ENCODE measurements around the gene SPATA31A7. TPM values are rescaled to one million over a fixed set of nuclear protein-coding genes. Genes with fewer than 3 reads are reported as not detected.
"Not testable (repeated sequence)": the region's sequence is repeated elsewhere in the genome, so short reads cannot be mapped to it uniquely, and the experiment has no call there.

The SPATA31A7 gene
- 0.11 TPM for polyA plus RNA-seq (2013, experiment 1 of 2)
- 0.30 TPM for polyA plus RNA-seq (2013, experiment 2 of 2)

DNA sequence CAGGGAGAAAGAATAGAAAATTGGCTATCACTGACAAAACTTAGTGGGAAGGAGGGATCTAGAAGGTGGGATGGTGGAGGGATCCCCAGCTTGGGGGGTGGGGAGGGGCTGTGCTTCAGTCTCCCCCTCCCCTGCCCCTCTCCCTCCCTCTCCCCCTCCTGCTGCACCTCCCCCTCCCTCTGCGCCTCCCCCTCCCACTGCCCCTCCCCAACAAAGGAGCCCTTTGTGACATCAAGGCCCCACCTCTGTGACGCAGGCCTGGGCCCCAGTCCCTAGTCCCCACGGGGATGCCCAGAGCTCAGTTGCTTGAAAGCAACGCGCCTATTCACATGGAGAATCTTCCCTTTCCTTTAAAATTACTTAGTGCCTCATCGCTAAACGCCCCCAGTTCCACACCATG, at the start of gene SPATA31A7:
Gene SPATA31A7, plus strand, starts transcription at position 301 of the 400 bp plus-strand sequence. Its CDS starts 29 bp downstream, at position 330.
- H3K4me3 ChIP-seq (ENCODE audit: low read length in 2 of 2); H3K18ac ChIP-seq (ENCODE audit: low read length); H3K36me3 ChIP-seq (replicated peaks in 1 of 2; ENCODE audit: control insufficient read depth in 2 of 2, insufficient read depth in 2 of 2, low read length in 2 of 2); H4K8ac ChIP-seq (ENCODE audit: low read depth, low read length); H2BK12ac ChIP-seq (ENCODE audit: low read length); H3K4ac ChIP-seq (ENCODE audit: low read length); H2AFZ ChIP-seq (ENCODE audit: low read length); H4K91ac ChIP-seq (ENCODE audit: low read depth, low read length, poor library complexity); H3K27ac ChIP-seq (replicated peaks; ENCODE audit: low read length); DNase-seq (ENCODE audit: low spot score); H3K4me2 ChIP-seq (ENCODE audit: insufficient read depth, low read length, poor library complexity, severe bottlenecking); H3K14ac ChIP-seq (ENCODE audit: low read length); H2AK5ac ChIP-seq (ENCODE audit: low read depth, low read length); H3K23ac ChIP-seq (ENCODE audit: low read depth, low read length, poor library complexity); H2BK5ac ChIP-seq (ENCODE audit: low read length); H3K4me1 ChIP-seq (ENCODE audit: control insufficient read depth in 2 of 2, insufficient read depth in 1 of 2, low read depth in 1 of 2, low read length in 2 of 2); H3K79me1 ChIP-seq (ENCODE audit: low read depth, low read length); H2BK15ac ChIP-seq (ENCODE audit: low read length); H3K27me3 ChIP-seq (ENCODE audit: control insufficient read depth in 3 of 3, insufficient read depth in 3 of 3, low read depth in 1 of 3, low read length in 3 of 3); H2BK120ac ChIP-seq (ENCODE audit: low read depth, low read length); H3K9ac ChIP-seq (ENCODE audit: low read depth, low read length, poor library complexity); H3K9me3 ChIP-seq (replicated peaks in 1 of 2; ENCODE audit: control insufficient read depth in 2 of 2, insufficient read depth in 1 of 2, low read depth in 1 of 2, low read length in 2 of 2): not testable (repeated sequence)
- no CpG with 5 or more reads among the region's 7 CpGs for WGBS, 2 donors (ENCODE audit: extremely low coverage in 2 of 2, insufficient read length in 2 of 2, insufficient replicate concordance in 1 of 2)

DNA sequence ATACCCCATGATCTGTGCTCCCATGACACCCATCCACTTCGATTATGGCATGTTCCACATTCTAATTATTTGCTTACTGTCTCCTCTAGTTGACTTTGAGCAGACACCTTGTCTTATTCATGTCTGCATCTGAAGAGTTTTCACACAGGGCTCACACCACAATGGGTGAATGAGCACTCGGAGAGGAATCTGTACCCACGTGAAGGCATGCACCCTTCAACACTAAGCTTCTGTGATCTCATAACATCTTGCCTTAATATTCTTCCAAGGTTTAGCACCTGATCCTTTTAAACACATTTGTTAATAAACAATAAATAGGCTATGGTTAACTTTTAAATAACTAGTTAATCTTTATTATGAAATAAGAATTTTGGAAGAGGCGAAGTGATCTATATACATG, 36.6 kb downstream of the SPATA31A7 start:
- H2BK120ac ChIP-seq (ENCODE audit: low read depth, low read length); H3K14ac ChIP-seq (ENCODE audit: low read length); H3K4me2 ChIP-seq (ENCODE audit: insufficient read depth, low read length, poor library complexity, severe bottlenecking); H3K18ac ChIP-seq (ENCODE audit: low read length); H3K27me3 ChIP-seq (ENCODE audit: control insufficient read depth in 3 of 3, insufficient read depth in 3 of 3, low read depth in 1 of 3, low read length in 3 of 3); H3K9me3 ChIP-seq (replicated peaks in 1 of 2; ENCODE audit: control insufficient read depth in 2 of 2, insufficient read depth in 1 of 2, low read depth in 1 of 2, low read length in 2 of 2); H2BK12ac ChIP-seq (ENCODE audit: low read length); H4K8ac ChIP-seq (ENCODE audit: low read depth, low read length); H3K27ac ChIP-seq (replicated peaks; ENCODE audit: low read length); H3K4ac ChIP-seq (ENCODE audit: low read length); H3K4me1 ChIP-seq (ENCODE audit: control insufficient read depth in 2 of 2, insufficient read depth in 1 of 2, low read depth in 1 of 2, low read length in 2 of 2); H2AK5ac ChIP-seq (ENCODE audit: low read depth, low read length); H2BK5ac ChIP-seq (ENCODE audit: low read length); H2BK15ac ChIP-seq (ENCODE audit: low read length); DNase-seq (ENCODE audit: low spot score); H3K9ac ChIP-seq (ENCODE audit: low read depth, low read length, poor library complexity); H4K91ac ChIP-seq (ENCODE audit: low read depth, low read length, poor library complexity); H3K79me1 ChIP-seq (ENCODE audit: low read depth, low read length); H3K36me3 ChIP-seq (replicated peaks in 1 of 2; ENCODE audit: control insufficient read depth in 2 of 2, insufficient read depth in 2 of 2, low read length in 2 of 2); H2AFZ ChIP-seq (ENCODE audit: low read length); H3K4me3 ChIP-seq (ENCODE audit: low read length in 2 of 2); H3K23ac ChIP-seq (ENCODE audit: low read depth, low read length, poor library complexity): not testable (repeated sequence)
- no CpG with 5 or more reads among the region's 4 CpGs for WGBS, 2 donors (ENCODE audit: extremely low coverage in 2 of 2, insufficient read length in 2 of 2, insufficient replicate concordance in 1 of 2)

Small RNA genes lying within 50 kb of the gene (small RNA-seq; reads per million reads assigned to genes)
- gene BX005040.2 (ENCODE audit: insufficient read depth): not detected

Data from neuronal stem cell (in vitro differentiated cells).